ENCODE measurements around the gene C5AR1. TPM values are rescaled to one million over a fixed set of nuclear protein-coding genes. Genes with fewer than 3 reads are reported as not detected.

The C5AR1 gene
- total RNA-seq, 2 experiments from 2014 or later: 1.1 TPM; not detected in 1

DNA sequence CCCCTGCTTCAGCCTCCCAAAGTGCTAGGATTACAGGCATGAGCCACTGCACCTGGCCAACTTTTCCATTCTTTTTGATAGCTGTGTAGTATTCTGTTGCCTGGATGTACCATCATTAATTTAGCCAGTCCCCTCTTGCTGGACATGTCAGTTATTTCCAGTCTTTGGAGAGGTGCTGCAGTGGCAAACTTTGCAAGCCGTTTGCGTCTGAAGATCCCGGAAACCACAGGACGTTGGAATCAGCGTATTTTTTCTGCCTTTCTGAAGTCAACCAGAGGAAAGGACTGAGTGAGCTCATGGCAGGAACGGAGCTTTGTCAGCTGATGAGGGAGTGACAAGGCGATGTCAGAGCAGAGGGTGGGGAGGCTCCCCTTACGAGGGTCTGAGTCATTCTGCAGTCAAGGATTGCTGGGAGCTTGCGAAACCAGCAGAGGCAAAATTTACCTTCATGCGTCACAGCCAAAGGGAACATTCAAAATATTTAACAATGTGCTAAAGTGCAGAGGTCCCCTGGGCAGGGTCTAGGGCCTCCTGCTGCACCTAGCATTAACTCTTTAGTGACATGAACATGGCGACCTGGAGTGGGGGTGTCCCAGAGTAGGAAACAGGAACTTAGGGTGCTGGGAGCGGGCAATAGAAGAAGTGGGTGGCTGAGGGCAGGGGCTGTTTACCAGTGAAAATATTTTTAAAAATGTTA, 5.6 kb downstream of the C5AR1 start:
- no peaks in the 10 kb centered on the region for H3K79me2 ChIP-seq (ENCODE audit: insufficient read depth, low read depth, low read length)
- ChIA-PET POLR2A (interaction anchor here (0.6 kb wide), 1 partner anchor 114 kb away, joined by 4 read pairs; no protein-coding TSS in a partner anchor), CTCF (ENCODE audit: unreplicated experiment) (no interaction called here)
- DNase-seq (ENCODE audit: low spot score): no peak
- H2AFZ ChIP-seq (ENCODE audit: low read length): no peak overlapping the region
- intact Hi-C loops (cut with micrococcal nuclease; ENCODE audit: unreplicated experiment): no loop called here
- H3K36me3 ChIP-seq (ENCODE audit: insufficient read depth, low read length): no peaks in the 10 kb centered on the region
- no peaks in the 10 kb centered on the region for H3K9me2 ChIP-seq (ENCODE audit: insufficient read depth, low read length)
- H3K4me3 ChIP-seq (ENCODE audit: low read depth, low read length, poor library complexity, severe bottlenecking): no peak overlapping the region
- TF ChIP-seq EZH2phosphoT487 (IDR thresholded peaks at IDR 0.05; ENCODE audit: borderline replicate concordance, low read depth, low read length): no peak
- TF ChIP-seq CTCF (conservative IDR thresholded peaks at IDR 0.05; ENCODE audit: low read length): no peak
- no TSS peak for BruUV-seq (replicated peaks)
- no peaks in the 10 kb centered on the region for H3K4me1 ChIP-seq (ENCODE audit: insufficient read depth, low read length, poor library complexity, severe bottlenecking)
- no peaks in the 10 kb centered on the region for H3K9me3 ChIP-seq (ENCODE audit: low read length)
- H4K20me1 ChIP-seq (ENCODE audit: insufficient read depth, low read length): no peaks in the 10 kb centered on the region
- H3K4me2 ChIP-seq (ENCODE audit: low read length): no peak overlapping the region
- no peak overlapping the region for H3K27ac ChIP-seq (ENCODE audit: low read depth, low read length, poor library complexity, severe bottlenecking)

DNA sequence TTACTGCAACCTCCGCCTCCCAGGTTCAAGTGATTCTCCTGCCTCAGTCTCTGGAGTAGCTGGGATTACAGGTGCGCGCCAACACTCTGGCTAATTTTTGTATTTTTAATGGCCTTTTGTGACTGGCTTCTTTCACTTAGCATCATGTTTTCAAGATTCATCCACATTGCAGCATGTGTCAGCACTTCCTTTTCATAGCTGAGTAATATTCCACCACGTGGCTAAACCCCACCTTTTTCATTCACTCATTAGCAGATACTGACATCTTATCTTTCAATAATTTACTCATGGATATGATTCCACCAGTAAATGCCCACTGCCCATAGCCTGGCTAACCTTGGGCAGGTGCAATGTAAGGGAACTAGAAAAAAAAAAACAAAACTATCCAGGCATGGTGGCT, 6.9 kb downstream of the C5AR1 start:
- Histone ChIP-seq H3K36me3 (ENCODE audit: insufficient read depth, low read length) (no peaks in the 10 kb centered on the region), H3K9me3 (ENCODE audit: low read length) (no peaks in the 10 kb centered on the region), H4K20me1 (ENCODE audit: insufficient read depth, low read length) (no peaks in the 10 kb centered on the region), H3K27ac (ENCODE audit: low read depth, low read length, poor library complexity, severe bottlenecking) (no peak overlapping the region), H3K4me1 (ENCODE audit: insufficient read depth, low read length, poor library complexity, severe bottlenecking) (no peaks in the 10 kb centered on the region), H3K79me2 (ENCODE audit: insufficient read depth, low read depth, low read length) (no peaks in the 10 kb centered on the region), H3K4me2 (ENCODE audit: low read length) (no peak overlapping the region), H3K4me3 (ENCODE audit: low read depth, low read length, poor library complexity, severe bottlenecking) (no peak overlapping the region), H2AFZ (ENCODE audit: low read length) (no peak overlapping the region), H3K9me2 (ENCODE audit: insufficient read depth, low read length) (no peaks in the 10 kb centered on the region)
- CTCF ChIA-PET (ENCODE audit: unreplicated experiment): interaction anchor here (0.6 kb wide), 1 partner anchor 20 kb away, joined by 5 read pairs; no protein-coding TSS in a partner anchor
- POLR2A ChIA-PET: interaction anchor here (0.7 kb wide), 1 partner anchor 252 kb away, joined by 3 read pairs; no protein-coding TSS in a partner anchor
- no peak for TF ChIP-seq CTCF (conservative IDR thresholded peaks at IDR 0.05; ENCODE audit: low read length)
- no peak for TF ChIP-seq EZH2phosphoT487 (IDR thresholded peaks at IDR 0.05; ENCODE audit: borderline replicate concordance, low read depth, low read length)
- BruUV-seq (replicated peaks): no TSS peak
- DNase-seq (ENCODE audit: low spot score): no peak
- intact Hi-C loops (cut with micrococcal nuclease; ENCODE audit: unreplicated experiment): no loop called here
